ENCODE measurements around the gene SLX4IP.

GRCh38 chr20:10631126-10631525 is 196.0 kb downstream of the SLX4IP start:
- no peak for TF ChIP-seq POLR2A (IDR thresholded peaks at IDR 0.05)
- TF ChIP-seq, protein P1, sequence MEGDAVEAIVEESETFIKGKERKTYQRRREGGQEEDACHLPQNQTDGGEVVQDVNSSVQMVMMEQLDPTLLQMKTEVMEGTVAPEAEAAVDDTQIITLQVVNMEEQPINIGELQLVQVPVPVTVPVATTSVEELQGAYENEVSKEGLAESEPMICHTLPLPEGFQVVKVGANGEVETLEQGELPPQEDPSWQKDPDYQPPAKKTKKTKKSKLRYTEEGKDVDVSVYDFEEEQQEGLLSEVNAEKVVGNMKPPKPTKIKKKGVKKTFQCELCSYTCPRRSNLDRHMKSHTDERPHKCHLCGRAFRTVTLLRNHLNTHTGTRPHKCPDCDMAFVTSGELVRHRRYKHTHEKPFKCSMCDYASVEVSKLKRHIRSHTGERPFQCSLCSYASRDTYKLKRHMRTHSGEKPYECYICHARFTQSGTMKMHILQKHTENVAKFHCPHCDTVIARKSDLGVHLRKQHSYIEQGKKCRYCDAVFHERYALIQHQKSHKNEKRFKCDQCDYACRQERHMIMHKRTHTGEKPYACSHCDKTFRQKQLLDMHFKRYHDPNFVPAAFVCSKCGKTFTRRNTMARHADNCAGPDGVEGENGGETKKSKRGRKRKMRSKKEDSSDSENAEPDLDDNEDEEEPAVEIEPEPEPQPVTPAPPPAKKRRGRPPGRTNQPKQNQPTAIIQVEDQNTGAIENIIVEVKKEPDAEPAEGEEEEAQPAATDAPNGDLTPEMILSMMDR (IDR thresholded peaks at IDR 0.05), result no peak

All from prostate gland (tissue), 2 donors.